GM23338 (cell line): ENCODE measurements around the gene NR5A2. TPM values are rescaled to one million over a fixed set of nuclear protein-coding genes. Genes with fewer than 3 reads are reported as not detected.

Experiments used
- ATAC-seq: fragments of 200-7000 bp; cut with Tn5 transposase; 3 replicates; pipeline ENCODE4 v1.9.1; 2020
- DNase-seq: peaks from one replicate; pipeline ENCODE4 v3.0.0-alpha.2; 2015; ENCODE audit warnings: low spot score
- H2AFZ ChIP-seq: fragments of 200-600 bp; sonication (generic); 2 replicates; pipeline ENCODE4 v1.8.0; 2016; ENCODE audit warnings: antibody characterized with exemption, mild to moderate bottlenecking, moderate library complexity
- H3F3A ChIP-seq: fragments of 200-600 bp; sonication (generic); replicated peaks from 2 replicates; pipeline ENCODE4 v1.8.0; 2017; ENCODE audit warnings: antibody characterized with exemption, mixed run types, low read depth
- H3K27ac ChIP-seq: fragments of 200-600 bp; sonication (generic); 2 replicates; pipeline ENCODE4 v1.6.1; 2016; ENCODE audit warnings: low read depth
- H3K27me3 ChIP-seq: fragments of 200-600 bp; sonication (generic); 2 replicates; pipeline ENCODE4 v1.8.0; 2016; ENCODE audit warnings: mild to moderate bottlenecking, mixed run types, moderate library complexity; ENCODE audit not compliant: insufficient read depth
- H3K36me3 ChIP-seq: fragments of 200-600 bp; sonication (generic); 2 replicates; pipeline ENCODE4 v1.8.0; 2016; ENCODE audit warnings: mild to moderate bottlenecking; ENCODE audit not compliant: insufficient read depth
- H3K4me1 ChIP-seq: fragments of 200-600 bp; sonication (generic); 2 replicates; pipeline ENCODE4 v1.8.0; 2016; ENCODE audit warnings: mild to moderate bottlenecking, moderate library complexity; ENCODE audit not compliant: insufficient read depth
- H3K4me2 ChIP-seq: fragments of 200-600 bp; sonication (generic); 2 replicates; pipeline ENCODE4 v1.7.1; 2017; ENCODE audit warnings: mixed run types
- H3K4me3 ChIP-seq: fragments of 200-600 bp; sonication (generic); 2 replicates; pipeline ENCODE4 v1.6.1; 2016; ENCODE audit warnings: mixed run types
- H3K79me2 ChIP-seq: fragments of 200-600 bp; sonication (generic); replicated peaks from 2 replicates; pipeline ENCODE4 v1.8.0; 2017; ENCODE audit warnings: mild to moderate bottlenecking; ENCODE audit not compliant: insufficient read depth
- H3K9me2 ChIP-seq: fragments of 200-600 bp; sonication (generic); 2 replicates; pipeline ENCODE4 v1.8.0; 2017; ENCODE audit not compliant: insufficient read depth
- H4K20me1 ChIP-seq: fragments of 200-600 bp; sonication (generic); replicated peaks from 2 replicates; pipeline ENCODE4 v1.8.0; 2017; ENCODE audit warnings: mild to moderate bottlenecking; ENCODE audit not compliant: insufficient read depth
- H3K27ac Mint-ChIP-seq: 2 replicates; pipeline ENCODE4 v1.8.0; 2020; ENCODE audit warnings: inconsistent platforms, mild to moderate bottlenecking, moderate library complexity, mixed read lengths
- H3K27me3 Mint-ChIP-seq: 3 replicates; pipeline ENCODE4 v1.8.0; 2022; ENCODE audit warnings: low read depth, mild to moderate bottlenecking, moderate library complexity, mixed read lengths, inconsistent platforms; ENCODE audit not compliant: insufficient read depth, poor library complexity
- H3K36me3 Mint-ChIP-seq: 3 replicates; pipeline ENCODE4 v1.8.0; 2021; ENCODE audit warnings: low read depth, mild to moderate bottlenecking, inconsistent platforms, moderate library complexity, mixed read lengths
- H3K4me1 Mint-ChIP-seq: 3 replicates; pipeline ENCODE4 v1.8.0; 2020; ENCODE audit warnings: mild to moderate bottlenecking, inconsistent platforms, mixed read lengths
- H3K4me3 Mint-ChIP-seq: 3 replicates; pipeline ENCODE4 v1.8.0; 2021; ENCODE audit warnings: moderate library complexity, mild to moderate bottlenecking, inconsistent platforms, mixed read lengths
- H3K9me3 Mint-ChIP-seq: 3 replicates; pipeline ENCODE4 v1.8.0; 2020; ENCODE audit warnings: moderate library complexity, mild to moderate bottlenecking, inconsistent platforms, mixed read lengths
- CTCF ChIP-seq, 2 experiments: fragments of 200-600 bp in 1 of 2; sonication (generic) in 1 of 2; conservative IDR thresholded peaks; 2 replicates each; pipeline versions ENCODE4 v1.5.1 to v1.6.1; 2016 to 2017; ENCODE audit warnings: antibody characterized with exemption in 2 of 2, low read depth in 2 of 2, mild to moderate bottlenecking in 2 of 2, moderate library complexity in 1 of 2
- EZH2phosphoT487 ChIP-seq: fragments of 200-600 bp; sonication (generic); IDR thresholded peaks from one replicate; pipeline ENCODE4 v1.8.1; 2018; ENCODE audit warnings: antibody characterized with exemption; ENCODE audit not compliant: unreplicated experiment
- JUNB ChIP-seq: IDR thresholded peaks from one replicate; pipeline ENCODE4 v1.6.1; 2016; ENCODE audit warnings: antibody characterized with exemption; ENCODE audit not compliant: unreplicated experiment
- REST ChIP-seq: IDR thresholded peaks from one replicate; pipeline ENCODE4 v1.6.1; 2018; ENCODE audit warnings: antibody characterized with exemption; ENCODE audit not compliant: unreplicated experiment
- ZNF114 ChIP-seq: fragments of 250-450 bp; sonication (Bioruptor Pico); IDR thresholded peaks from 2 replicates; pipeline ENCODE4 v1.5.0; 2020; ENCODE audit warnings: mild to moderate bottlenecking, moderate library complexity
- ZNF331 ChIP-seq: fragments of 250-450 bp; sonication (Bioruptor Pico); IDR thresholded peaks from 2 replicates; pipeline ENCODE4 v1.5.0; 2020; ENCODE audit warnings: low read depth, mild to moderate bottlenecking, moderate library complexity
- polyA plus RNA-seq: library from polyadenylated mRNA; unstranded; fragments of >200 nt; fragmentation: Nextera tagmentation; extraction: Ambion mirVana; gene quantifications from 2 replicates; pipeline ENCODE4 v1.2.1, GENCODE V29; 2016
- total RNA-seq: library from RNA; depleted of rRNA; stranded (reverse); fragments of >200 nt; shearing (Covaris generic); gene quantifications from 2 replicates; pipeline ENCODE4 v1.2.3, GENCODE V29; 2014

The NR5A2 gene
- total and polyA plus RNA-seq, 2 experiments from 2014 or later = 4.4 to 13.1 TPM

GRCh38 chr1:200021577-200022238 is 5.8 kb upstream of the NR5A2 start:
- H2AFZ ChIP-seq = no peak overlapping the region
- Mint-ChIP-seq H3K27ac (no peak overlapping the region), H3K9me3 (no peaks in the 10 kb centered on the region), H3K4me1 (no peaks in the 10 kb centered on the region), H3K27me3 (peaks cover 3% of the 10 kb centered on the region), H3K36me3 (no peaks in the 10 kb centered on the region), H3K4me3 (no peak overlapping the region)
- no peaks in the 10 kb centered on the region for H3F3A ChIP-seq
- no peaks in the 10 kb centered on the region for H3K9me2 ChIP-seq
- no peaks in the 10 kb centered on the region for H3K79me2 ChIP-seq
- H3K36me3 ChIP-seq = no peaks in the 10 kb centered on the region
- no peak for TF ChIP-seq JUNB
- no peak overlapping the region for H3K27ac ChIP-seq
- no peak overlapping the region for H3K4me3 ChIP-seq
- DNase-seq = no peak
- H3K4me2 ChIP-seq = no peak overlapping the region
- no peaks in the 10 kb centered on the region for H3K27me3 ChIP-seq
- H4K20me1 ChIP-seq = no peaks in the 10 kb centered on the region
- ATAC-seq = no peak
- H3K4me1 ChIP-seq = no peaks in the 10 kb centered on the region

- no peak overlapping the region for H2AFZ ChIP-seq
- no peaks in the 10 kb centered on the region for H3K4me1 ChIP-seq
- no peak overlapping the region for H3K4me3 ChIP-seq
- no peaks in the 10 kb centered on the region for H3K79me2 ChIP-seq
- H3K36me3 Mint-ChIP-seq = no peaks in the 10 kb centered on the region
- peaks cover 3% of the 10 kb centered on the region for H3K27me3 Mint-ChIP-seq
- no peak overlapping the region for H3K27ac ChIP-seq
- TF ChIP-seq EZH2phosphoT487 = no peak
- TF ChIP-seq REST = no peak
- no peak for TF ChIP-seq ZNF331
- TF ChIP-seq ZNF114 (CRISPR knock-in tag) = no peak
- no peak for TF ChIP-seq CTCF (conservative IDR thresholded peaks at IDR 0.05; ENCODE audit: low read depth in 2 of 2)
- no peaks in the 10 kb centered on the region for H3K9me2 ChIP-seq
- H3K4me1 Mint-ChIP-seq = no peaks in the 10 kb centered on the region
- ATAC-seq = no peak
- H4K20me1 ChIP-seq = no peaks in the 10 kb centered on the region
- H3F3A ChIP-seq = no peaks in the 10 kb centered on the region
- no peak overlapping the region for H3K27ac Mint-ChIP-seq
- no peaks in the 10 kb centered on the region for H3K9me3 Mint-ChIP-seq
- no peak overlapping the region for H3K4me2 ChIP-seq
- no peak for DNase-seq
- H3K4me3 Mint-ChIP-seq = no peak overlapping the region
- H3K36me3 ChIP-seq = no peaks in the 10 kb centered on the region
- no peaks in the 10 kb centered on the region for H3K27me3 ChIP-seq
These were observed 5.2 kb upstream of the NR5A2 start for GRCh38 chr1:200022239-200022804.
